Measurements from ENCODE around the gene SPC24. TPM values are rescaled to one million over a fixed set of nuclear protein-coding genes. Genes with fewer than 3 reads are reported as not detected.

Gene SPC24
- total and polyA plus RNA-seq, 9 of the 15 experiments (the other 6 are each of a cell fraction or from before 2014, with no cell fraction given) = 18.2 to 154 (median 60.9) TPM

GRCh38 chr19:11179716-11180297 is 24.2 kb upstream of the SPC24 start:
- Histone ChIP-seq H3K27ac (ENCODE audit: extremely low read depth, low read depth, low read length) (no peak overlapping the region), H3K9ac (ENCODE audit: insufficient read depth in 1 of 2, low read depth in 2 of 2, low read length in 2 of 2) (no peak overlapping the region; a peak in 1 of 4 replicates), H3K9me3 (replicated peaks; ENCODE audit: control insufficient read depth, insufficient read depth, low read depth, low read length) (no peaks in the 10 kb centered on the region), H3K79me2 (ENCODE audit: control insufficient read depth, insufficient read depth, low read length) (no peaks in the 10 kb centered on the region), H4K20me1 (replicated peaks; ENCODE audit: control insufficient read depth, insufficient read depth, low read length) (no peaks in the 10 kb centered on the region), H3K27me3 (ENCODE audit: control insufficient read depth in 2 of 2, insufficient read depth in 2 of 2, low read length in 2 of 2) (no peaks in the 10 kb centered on the region), H3K4me1 (replicated peaks in 1 of 2; ENCODE audit: control insufficient read depth in 2 of 2, insufficient read depth in 2 of 2, low read length in 2 of 2) (peaks cover 0 to 5% of the 10 kb centered on the region in 2 experiments; a peak in 1 of 5 replicates), H2AFZ (ENCODE audit: low read depth, low read length) (no peak overlapping the region), H3K36me3 (ENCODE audit: control insufficient read depth, insufficient read depth, low read length) (peaks cover 29% of the 10 kb centered on the region; the same call in 2 of the 3 replicates), H3K9me1 (ENCODE audit: control insufficient read depth, insufficient read depth, low read length) (no peaks in the 10 kb centered on the region), H3K4me2 (ENCODE audit: insufficient read depth, low read length) (no peak overlapping the region), H3K4me3 (no peak overlapping the region)
- ATAC-seq (no peak), DNase-seq (ENCODE audit: extremely low read depth in 1 of 4, low spot score in 3 of 4) (no peak), FAIRE-seq (no peak)
- CTCF ChIA-PET (ENCODE audit: low intra/inter-chr PET ratio) = no interaction called here
- WGBS (ENCODE audit: insufficient coverage, low coverage, missing lambda C conversion rate) = 79% methylated on average over 11 of the region's 11 CpGs
- in situ Hi-C loops (cut with MboI) (no loop called here), intact Hi-C loops (cut with micrococcal nuclease) (no loop called here)
- POLR2A ChIA-PET = interaction anchor here (0.7 kb wide), 1 partner anchor 260 kb away, joined by 3 read pairs; no protein-coding TSS in a partner anchor
- no peak for TF ChIP-seq GABPB1 (CRISPR knock-in tag; IDR thresholded peaks at IDR 0.05)
- no peak for TF ChIP-seq ZNF592 (IDR thresholded peaks at IDR 0.05)
- no peak for TF ChIP-seq GABPA (tag; conservative IDR thresholded peaks at IDR 0.05; ENCODE audit: low read depth)
- no peak for TF ChIP-seq SNIP1 (IDR thresholded peaks at IDR 0.05; ENCODE audit: low read depth)
- TF ChIP-seq ARID4B (CRISPR knock-in tag; IDR thresholded peaks at IDR 0.05) = no peak
- no peak for TF ChIP-seq ZNF586 (CRISPR knock-in tag; conservative IDR thresholded peaks at IDR 0.05)
- no peak for TF ChIP-seq GATA2 (CRISPR knock-in tag; IDR thresholded peaks at IDR 0.05)
- no peak for TF ChIP-seq ZNF511 (CRISPR knock-in tag; IDR thresholded peaks at IDR 0.05)
- no peak for TF ChIP-seq CBX5 (IDR thresholded peaks at IDR 0.05; ENCODE audit: borderline replicate concordance, low read depth)
- no peak for TF ChIP-seq MAX (CRISPR knock-in tag; IDR thresholded peaks at IDR 0.05)
- TF ChIP-seq FOXK1 (CRISPR knock-in tag; IDR thresholded peaks at IDR 0.05; ENCODE audit: borderline replicate concordance) = no peak
- no TSS peak for BruUV-seq (replicated peaks)
